Liver (tissue), 9 donors: ENCODE data around the gene MOXD1. TPM values are rescaled to one million over a fixed set of nuclear protein-coding genes. Genes with fewer than 3 reads are reported as not detected.

Experiments used
- DNase-seq: peaks from one replicate; pipeline ENCODE4 v3.0.0-alpha.2; 2017; ENCODE audit warnings: low spot score
- H3K27ac ChIP-seq, 2 donors: one replicate each; pipeline ENCODE4 v1.7.0; 2013; ENCODE audit warnings: inconsistent platforms in 2 of 2, low read length in 2 of 2, control low read depth in 1 of 2, low read depth in 1 of 2, mild to moderate bottlenecking in 1 of 2
- H3K27me3 ChIP-seq, 4 donors: one replicate each; pipeline versions ENCODE4 v1.6.1 to v1.7.0; 2013; ENCODE audit warnings: low read length in 3 of 4, inconsistent platforms in 1 of 4, mild to moderate bottlenecking in 1 of 4, moderate library complexity in 1 of 4; ENCODE audit not compliant: control insufficient read depth in 4 of 4, insufficient read depth in 4 of 4
- H3K36me3 ChIP-seq, 4 donors: one replicate each; pipeline versions ENCODE4 v1.6.1 to v1.7.0; 2013; ENCODE audit warnings: low read length in 3 of 4, mild to moderate bottlenecking in 3 of 4, low read depth in 1 of 4, moderate library complexity in 1 of 4; ENCODE audit not compliant: control insufficient read depth in 4 of 4, insufficient read depth in 3 of 4
- H3K4me1 ChIP-seq, 4 donors: one replicate each; pipeline versions ENCODE4 v1.6.1 to v1.7.0; 2013; ENCODE audit warnings: low read length in 3 of 4, mild to moderate bottlenecking in 3 of 4, moderate library complexity in 1 of 4; ENCODE audit not compliant: control insufficient read depth in 4 of 4, insufficient read depth in 4 of 4
- H3K4me3 ChIP-seq, 3 donors: one replicate each; pipeline versions ENCODE4 v1.6.1 to v1.7.0; 2013; ENCODE audit warnings: low read length in 3 of 3, control low read depth in 1 of 3, low read depth in 1 of 3, mild to moderate bottlenecking in 1 of 3
- H3K9ac ChIP-seq, 2 donors: one replicate each; pipeline ENCODE4 v1.7.0; 2013; ENCODE audit warnings: low read length in 2 of 2, mild to moderate bottlenecking in 2 of 2, moderate library complexity in 2 of 2, control low read depth in 1 of 2, low read depth in 1 of 2
- H3K9me3 ChIP-seq, 4 donors: one replicate each; pipeline versions ENCODE4 v1.6.1 to v1.7.0; 2013; ENCODE audit warnings: low read length in 3 of 4; ENCODE audit not compliant: control insufficient read depth in 4 of 4
- EGR1 ChIP-seq, 2 donors: IDR thresholded peaks; 2 replicates each; pipeline ENCODE4 v1.6.1; 2016 to 2018; ENCODE audit warnings: antibody characterized with exemption in 2 of 2, low read depth in 2 of 2
- FOXA1 ChIP-seq: IDR thresholded peaks from 2 replicates; pipeline ENCODE4 v1.6.1; 2016; ENCODE audit warnings: antibody characterized with exemption
- FOXA2 ChIP-seq: IDR thresholded peaks from 2 replicates; pipeline ENCODE4 v1.6.1; 2016; ENCODE audit warnings: antibody characterized with exemption
- GABPA ChIP-seq, 2 donors: IDR thresholded peaks in 1 of 2; conservative IDR thresholded peaks in 1 of 2; 2 replicates each; pipeline ENCODE4 v1.6.1; 2016; ENCODE audit warnings: antibody characterized with exemption in 2 of 2, mild to moderate bottlenecking in 1 of 2, moderate library complexity in 1 of 2
- HNF4A ChIP-seq, 2 donors: conservative IDR thresholded peaks; 2 replicates each; pipeline ENCODE4 v1.6.1; 2016; ENCODE audit warnings: antibody characterized with exemption in 2 of 2, mild to moderate bottlenecking in 2 of 2
- HNF4G ChIP-seq: IDR thresholded peaks from 2 replicates; pipeline ENCODE4 v1.6.1; 2016; ENCODE audit warnings: antibody characterized with exemption
- JUND ChIP-seq, 2 donors: IDR thresholded peaks; 2 replicates each; pipeline ENCODE4 v1.6.1; 2016; ENCODE audit warnings: antibody characterized with exemption in 2 of 2
- NR2F2 ChIP-seq: IDR thresholded peaks from 2 replicates; pipeline ENCODE4 v1.6.1; 2016; ENCODE audit warnings: antibody characterized with exemption
- RAD21 ChIP-seq, 2 donors: IDR thresholded peaks; 2 replicates each; pipeline ENCODE4 v1.6.1; 2016; ENCODE audit warnings: antibody characterized with exemption in 2 of 2, mild to moderate bottlenecking in 2 of 2
- RXRA ChIP-seq, 2 donors: IDR thresholded peaks; 2 replicates each; pipeline ENCODE4 v1.6.1; 2017 to 2018; ENCODE audit warnings: antibody characterized with exemption in 2 of 2, mild to moderate bottlenecking in 1 of 2
- SP1 ChIP-seq: IDR thresholded peaks from 2 replicates; pipeline ENCODE4 v1.6.1; 2018; ENCODE audit warnings: antibody characterized with exemption, mild to moderate bottlenecking
- TAF1 ChIP-seq: conservative IDR thresholded peaks from 2 replicates; pipeline ENCODE4 v1.6.1; 2016; ENCODE audit warnings: antibody characterized with exemption, mild to moderate bottlenecking
- YY1 ChIP-seq: IDR thresholded peaks from 2 replicates; pipeline ENCODE4 v1.6.1; 2016; ENCODE audit warnings: antibody characterized with exemption, mild to moderate bottlenecking
- WGBS: extraction: QIAGEN DNeasy Blood & Tissue Kit; methylation state at CpG from one replicate; pipeline ENCODE4 v1.1.7; 2013; 5-methylcytosine and 5-hydroxymethylcytosine counted together
- polyA plus RNA-seq, 2 donors: library from polyadenylated mRNA; stranded (reverse) in 1 of 2; unstranded in 1 of 2; fragments of 200-250 nt in 1 of 2; fragments of >200 nt in 1 of 2; fragmentation: Nextera tagmentation in 1 of 2; extraction: Ambion mirVana in 1 of 2; gene quantifications; one replicate each; pipeline versions ENCODE4 v1.2.1 to v1.2.3, GENCODE V29; 2013 to 2015
- total RNA-seq, 2 donors: library from RNA; depleted of rRNA; stranded (reverse); fragments of >200 nt; gene quantifications; one replicate each; pipeline ENCODE4 v1.2.3, GENCODE V29; 2014
- TF ChIP-seq, protein P1 (sequence below): IDR thresholded peaks from 2 replicates; pipeline ENCODE4 v1.6.1; 2016; ENCODE audit warnings: antibody characterized with exemption
- TF ChIP-seq, protein P2 (sequence below): IDR thresholded peaks from 2 replicates; pipeline ENCODE4 v1.6.1; 2016; ENCODE audit warnings: antibody characterized with exemption
- TF ChIP-seq, protein P3 (sequence below): fragments of 150-350 bp; IDR thresholded peaks from 2 replicates; pipeline ENCODE4 v1.5.1; 2017; ENCODE audit warnings: improper control_type of control experiment, low read depth, low read length; ENCODE audit not compliant: missing input control
- TF ChIP-seq, protein P4 (sequence below): IDR thresholded peaks from 2 replicates; pipeline ENCODE4 v1.6.1; 2016; ENCODE audit warnings: antibody characterized with exemption
- TF ChIP-seq, protein P5 (sequence below): IDR thresholded peaks from 2 replicates; pipeline ENCODE4 v1.6.1; 2016; ENCODE audit warnings: antibody characterized with exemption, mild to moderate bottlenecking
- donor health status: healthy.
- donor health status: healthy.
- donor health status: healthy.
- donor health status: healthy.
- donor health status: healthy.

Gene MOXD1
- total and polyA plus RNA-seq, 4 donors, result 0.14 to 0.48 (median 0.24) TPM

DNA sequence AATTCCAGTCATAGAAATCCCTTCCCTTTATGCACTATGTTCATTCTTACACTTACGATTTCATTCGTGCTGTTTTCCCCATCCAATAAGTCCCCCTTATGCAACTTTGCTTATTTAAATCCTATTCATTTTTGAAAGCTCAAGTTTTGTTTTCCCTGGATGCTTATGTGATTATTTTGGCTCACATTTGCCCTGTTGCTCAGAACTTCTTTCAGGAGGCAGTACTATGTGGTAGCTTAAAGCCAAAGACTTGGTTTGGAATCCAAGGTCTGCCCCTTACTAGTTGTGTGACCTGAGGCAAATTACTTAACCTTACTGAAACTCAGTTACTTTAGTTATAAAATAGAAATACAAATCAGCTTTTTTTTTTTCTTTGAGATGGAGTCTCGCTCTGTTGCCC is 59.6 kb downstream of the MOXD1 start:
- H3K27ac ChIP-seq, result no peak overlapping the region
- peaks cover 4 to 10% (median 8%) of the 10 kb centered on the region in 4 donors for H3K9me3 ChIP-seq
- TF ChIP-seq RXRA (IDR thresholded peaks at IDR 0.05) (no peak), NR2F2 (no peak), EGR1 (IDR thresholded peaks at IDR 0.05; ENCODE audit: low read depth in 2 of 2) (no peak), TAF1 (no peak), JUND (IDR thresholded peaks at IDR 0.05) (no peak)
- TF ChIP-seq, protein P1, sequence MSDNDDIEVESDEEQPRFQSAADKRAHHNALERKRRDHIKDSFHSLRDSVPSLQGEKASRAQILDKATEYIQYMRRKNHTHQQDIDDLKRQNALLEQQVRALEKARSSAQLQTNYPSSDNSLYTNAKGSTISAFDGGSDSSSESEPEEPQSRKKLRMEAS, result no peak
- no peak for DNase-seq
- H3K27me3 ChIP-seq, result peaks cover 0 to 4% (median 0%) of the 10 kb centered on the region in 4 donors
- H3K4me3 ChIP-seq, result no peak overlapping the region
- WGBS, result 90% methylated on average over 3 of the region's 3 CpGs
- H3K9ac ChIP-seq, result no peak overlapping the region
- H3K36me3 ChIP-seq, result no peaks in the 10 kb centered on the region
- no peaks in the 10 kb centered on the region for H3K4me1 ChIP-seq

DNA sequence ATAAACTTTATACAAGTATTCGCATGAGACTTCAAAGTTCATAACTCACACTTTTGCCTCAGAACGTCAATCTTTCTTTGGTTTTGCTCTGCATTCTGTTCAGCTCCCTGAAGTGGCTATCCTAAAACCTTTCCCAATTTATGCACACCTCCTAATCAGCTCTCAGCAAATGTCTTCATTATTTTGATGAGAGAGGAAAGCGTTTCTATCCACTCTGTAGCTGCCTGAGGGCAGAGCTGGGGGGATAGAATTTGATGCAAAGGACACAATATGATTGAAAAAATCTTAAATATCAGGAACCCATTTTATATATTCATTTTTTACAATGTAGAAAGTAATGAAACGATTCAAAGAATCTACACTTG is 66.8 kb downstream of the MOXD1 start:
- Histone ChIP-seq H3K9me3 (no peaks in the 10 kb centered on the region), H3K36me3 (no peaks in the 10 kb centered on the region), H3K9ac (no peak overlapping the region), H3K27me3 (no peaks in the 10 kb centered on the region), H3K27ac (no peak overlapping the region), H3K4me1 (peaks cover 0 to 13% (median 5%) of the 10 kb centered on the region in 4 donors), H3K4me3 (no peak overlapping the region)
- DNase-seq, result no peak
- 38% methylated on average over 4 of the region's 4 CpGs for WGBS
- TF ChIP-seq HNF4G, result no peak
- TF ChIP-seq HNF4A (conservative IDR thresholded peaks at IDR 0.05), result no peak
- TF ChIP-seq RXRA (IDR thresholded peaks at IDR 0.05), result no peak
- no peak for TF ChIP-seq FOXA2
- no peak for TF ChIP-seq YY1
- no peak for TF ChIP-seq EGR1 (IDR thresholded peaks at IDR 0.05; ENCODE audit: low read depth in 2 of 2)
- TF ChIP-seq TAF1, result no peak
- no peak for TF ChIP-seq FOXA1
- no peak for TF ChIP-seq SP1
- TF ChIP-seq, protein P2, sequence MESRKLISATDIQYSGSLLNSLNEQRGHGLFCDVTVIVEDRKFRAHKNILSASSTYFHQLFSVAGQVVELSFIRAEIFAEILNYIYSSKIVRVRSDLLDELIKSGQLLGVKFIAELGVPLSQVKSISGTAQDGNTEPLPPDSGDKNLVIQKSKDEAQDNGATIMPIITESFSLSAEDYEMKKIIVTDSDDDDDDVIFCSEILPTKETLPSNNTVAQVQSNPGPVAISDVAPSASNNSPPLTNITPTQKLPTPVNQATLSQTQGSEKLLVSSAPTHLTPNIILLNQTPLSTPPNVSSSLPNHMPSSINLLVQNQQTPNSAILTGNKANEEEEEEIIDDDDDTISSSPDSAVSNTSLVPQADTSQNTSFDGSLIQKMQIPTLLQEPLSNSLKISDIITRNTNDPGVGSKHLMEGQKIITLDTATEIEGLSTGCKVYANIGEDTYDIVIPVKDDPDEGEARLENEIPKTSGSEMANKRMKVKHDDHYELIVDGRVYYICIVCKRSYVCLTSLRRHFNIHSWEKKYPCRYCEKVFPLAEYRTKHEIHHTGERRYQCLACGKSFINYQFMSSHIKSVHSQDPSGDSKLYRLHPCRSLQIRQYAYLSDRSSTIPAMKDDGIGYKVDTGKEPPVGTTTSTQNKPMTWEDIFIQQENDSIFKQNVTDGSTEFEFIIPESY, result no peak
- TF ChIP-seq, protein P3, sequence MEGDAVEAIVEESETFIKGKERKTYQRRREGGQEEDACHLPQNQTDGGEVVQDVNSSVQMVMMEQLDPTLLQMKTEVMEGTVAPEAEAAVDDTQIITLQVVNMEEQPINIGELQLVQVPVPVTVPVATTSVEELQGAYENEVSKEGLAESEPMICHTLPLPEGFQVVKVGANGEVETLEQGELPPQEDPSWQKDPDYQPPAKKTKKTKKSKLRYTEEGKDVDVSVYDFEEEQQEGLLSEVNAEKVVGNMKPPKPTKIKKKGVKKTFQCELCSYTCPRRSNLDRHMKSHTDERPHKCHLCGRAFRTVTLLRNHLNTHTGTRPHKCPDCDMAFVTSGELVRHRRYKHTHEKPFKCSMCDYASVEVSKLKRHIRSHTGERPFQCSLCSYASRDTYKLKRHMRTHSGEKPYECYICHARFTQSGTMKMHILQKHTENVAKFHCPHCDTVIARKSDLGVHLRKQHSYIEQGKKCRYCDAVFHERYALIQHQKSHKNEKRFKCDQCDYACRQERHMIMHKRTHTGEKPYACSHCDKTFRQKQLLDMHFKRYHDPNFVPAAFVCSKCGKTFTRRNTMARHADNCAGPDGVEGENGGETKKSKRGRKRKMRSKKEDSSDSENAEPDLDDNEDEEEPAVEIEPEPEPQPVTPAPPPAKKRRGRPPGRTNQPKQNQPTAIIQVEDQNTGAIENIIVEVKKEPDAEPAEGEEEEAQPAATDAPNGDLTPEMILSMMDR, result no peak
- TF ChIP-seq JUND (IDR thresholded peaks at IDR 0.05), result no peak
- no peak for TF ChIP-seq RAD21 (IDR thresholded peaks at IDR 0.05)
- TF ChIP-seq, protein P4, sequence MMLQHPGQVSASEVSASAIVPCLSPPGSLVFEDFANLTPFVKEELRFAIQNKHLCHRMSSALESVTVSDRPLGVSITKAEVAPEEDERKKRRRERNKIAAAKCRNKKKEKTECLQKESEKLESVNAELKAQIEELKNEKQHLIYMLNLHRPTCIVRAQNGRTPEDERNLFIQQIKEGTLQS, result no peak
- no peak for TF ChIP-seq GABPA (IDR thresholded peaks at IDR 0.05 in 1 of 2, conservative IDR thresholded peaks at IDR 0.05 in 1 of 2)
- TF ChIP-seq, protein P5, sequence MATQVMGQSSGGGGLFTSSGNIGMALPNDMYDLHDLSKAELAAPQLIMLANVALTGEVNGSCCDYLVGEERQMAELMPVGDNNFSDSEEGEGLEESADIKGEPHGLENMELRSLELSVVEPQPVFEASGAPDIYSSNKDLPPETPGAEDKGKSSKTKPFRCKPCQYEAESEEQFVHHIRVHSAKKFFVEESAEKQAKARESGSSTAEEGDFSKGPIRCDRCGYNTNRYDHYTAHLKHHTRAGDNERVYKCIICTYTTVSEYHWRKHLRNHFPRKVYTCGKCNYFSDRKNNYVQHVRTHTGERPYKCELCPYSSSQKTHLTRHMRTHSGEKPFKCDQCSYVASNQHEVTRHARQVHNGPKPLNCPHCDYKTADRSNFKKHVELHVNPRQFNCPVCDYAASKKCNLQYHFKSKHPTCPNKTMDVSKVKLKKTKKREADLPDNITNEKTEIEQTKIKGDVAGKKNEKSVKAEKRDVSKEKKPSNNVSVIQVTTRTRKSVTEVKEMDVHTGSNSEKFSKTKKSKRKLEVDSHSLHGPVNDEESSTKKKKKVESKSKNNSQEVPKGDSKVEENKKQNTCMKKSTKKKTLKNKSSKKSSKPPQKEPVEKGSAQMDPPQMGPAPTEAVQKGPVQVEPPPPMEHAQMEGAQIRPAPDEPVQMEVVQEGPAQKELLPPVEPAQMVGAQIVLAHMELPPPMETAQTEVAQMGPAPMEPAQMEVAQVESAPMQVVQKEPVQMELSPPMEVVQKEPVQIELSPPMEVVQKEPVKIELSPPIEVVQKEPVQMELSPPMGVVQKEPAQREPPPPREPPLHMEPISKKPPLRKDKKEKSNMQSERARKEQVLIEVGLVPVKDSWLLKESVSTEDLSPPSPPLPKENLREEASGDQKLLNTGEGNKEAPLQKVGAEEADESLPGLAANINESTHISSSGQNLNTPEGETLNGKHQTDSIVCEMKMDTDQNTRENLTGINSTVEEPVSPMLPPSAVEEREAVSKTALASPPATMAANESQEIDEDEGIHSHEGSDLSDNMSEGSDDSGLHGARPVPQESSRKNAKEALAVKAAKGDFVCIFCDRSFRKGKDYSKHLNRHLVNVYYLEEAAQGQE, result no peak
- TF ChIP-seq, protein P1, result no peak
